Fibroblast of lung (primary cell): ENCODE data around the gene CACNA1F.

Experiments
- CTCF ChIP-seq, 2 donors: IDR thresholded peaks in 1 of 2; conservative IDR thresholded peaks in 1 of 2; 1 replicate in 1 of 2; 2 replicates in 1 of 2; pipeline ENCODE4 v1.5.1; 2011 to 2012; ENCODE audit warnings: low read length in 2 of 2, control low read depth in 1 of 2, inconsistent platforms in 1 of 2, low read depth in 1 of 2, mild to moderate bottlenecking in 1 of 2
- EZH2 ChIP-seq: IDR thresholded peaks from 2 replicates; pipeline ENCODE4 v1.5.1; 2012; ENCODE audit warnings: low read length, control low read depth, mild to moderate bottlenecking; ENCODE audit errors: missing control alignments

GRCh38 chrX:49174723-49175122 lies 58.4 kb downstream of the CACNA1F start:
- TF ChIP-seq CTCF (conservative IDR thresholded peaks at IDR 0.05 in 1 of 2, IDR thresholded peaks at IDR 0.05 in 1 of 2; ENCODE audit: low read depth in 1 of 2, low read length in 2 of 2) (no peak), EZH2 (no peak)
